Stimulated activated CD4-positive, alpha-beta T cell treated with anti-CD3 and anti-CD28 coated beads, Interleukin-1b, Interleukin-23, amount 100 ng/mL, for 24 hours (primary cell): Measurements from ENCODE around the gene NTF4.
"Not testable (repeated sequence)": the region's sequence is repeated elsewhere in the genome, so short reads cannot be mapped to it uniquely, and the experiment has no call there.

Source experiments
- DNase-seq, 4 experiments: peaks; one replicate each; pipeline ENCODE4 v3.0.0-alpha.2; 2020; ENCODE audit warnings: low read depth in 4 of 4, low spot score in 1 of 4

The NTF4 gene

DNA sequence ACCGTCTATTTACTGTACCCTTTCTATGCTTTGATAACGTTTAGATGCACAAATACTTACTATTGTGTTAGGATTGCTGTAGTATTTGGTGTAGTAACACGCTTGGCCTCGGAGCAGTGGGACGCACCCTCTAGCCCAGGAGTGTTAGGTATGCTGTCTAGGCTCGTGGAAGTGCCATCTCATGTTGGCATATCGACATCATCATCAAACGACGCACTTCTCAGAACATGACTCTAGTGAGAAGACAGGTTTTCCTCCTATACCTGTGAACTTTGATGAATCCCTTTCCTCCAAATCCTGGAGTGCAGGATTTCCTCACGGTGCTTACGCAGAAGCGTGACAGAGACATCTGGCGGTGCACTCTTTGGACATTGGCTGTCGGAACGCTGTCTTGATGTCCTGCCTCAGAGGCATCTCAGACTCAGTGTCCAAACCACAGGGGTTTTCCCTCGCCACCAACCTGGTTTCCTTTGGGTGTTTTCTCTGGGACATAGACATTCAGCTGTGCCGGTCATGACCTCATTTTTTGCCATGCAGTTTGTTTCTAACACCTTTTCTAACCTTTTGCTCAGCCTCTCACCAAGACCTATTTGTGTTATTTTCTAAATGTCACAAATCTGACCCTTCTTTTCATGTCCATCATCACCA is 26.9 kb upstream of the NTF4 start:
- no peak for DNase-seq

DNA sequence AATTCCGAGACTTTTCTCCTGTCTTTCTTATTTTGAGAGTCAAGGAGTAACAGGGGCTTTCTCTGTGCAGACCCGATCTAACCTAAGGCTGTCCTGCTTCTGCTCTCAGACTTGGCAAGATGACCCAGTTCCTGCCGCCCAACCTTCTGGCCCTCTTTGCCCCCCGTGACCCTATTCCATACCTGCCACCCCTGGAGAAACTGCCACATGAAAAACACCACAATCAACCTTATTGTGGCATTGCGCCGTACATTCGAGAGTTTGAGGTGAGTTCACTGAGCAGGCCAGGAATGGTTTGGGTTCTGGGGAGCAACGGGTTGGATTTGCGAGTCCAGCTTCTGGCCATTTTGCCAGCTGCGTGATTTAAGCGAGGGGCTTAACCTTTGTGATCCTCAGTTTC is 21.7 kb upstream of the NTF4 start:
- DNase-seq: no peak

DNA sequence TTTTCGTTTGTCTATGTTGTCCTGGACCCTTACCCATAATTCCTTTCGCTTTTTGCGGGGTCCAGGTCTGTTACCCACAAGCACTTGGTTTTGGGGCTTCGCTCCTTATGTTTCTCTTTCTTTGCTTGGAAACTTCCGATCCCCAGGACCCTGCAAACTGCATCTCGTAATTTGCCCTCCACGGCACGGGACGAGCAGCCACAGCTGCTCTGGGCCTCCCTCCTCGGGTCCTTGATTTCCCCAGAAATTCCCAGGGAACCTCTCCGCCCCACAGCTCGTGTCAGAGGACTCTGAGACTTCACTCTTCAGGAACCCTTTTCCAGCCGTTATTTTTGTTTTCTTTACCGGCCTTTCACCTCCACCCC is 21.2 kb upstream of the NTF4 start:
- no peak for DNase-seq

DNA sequence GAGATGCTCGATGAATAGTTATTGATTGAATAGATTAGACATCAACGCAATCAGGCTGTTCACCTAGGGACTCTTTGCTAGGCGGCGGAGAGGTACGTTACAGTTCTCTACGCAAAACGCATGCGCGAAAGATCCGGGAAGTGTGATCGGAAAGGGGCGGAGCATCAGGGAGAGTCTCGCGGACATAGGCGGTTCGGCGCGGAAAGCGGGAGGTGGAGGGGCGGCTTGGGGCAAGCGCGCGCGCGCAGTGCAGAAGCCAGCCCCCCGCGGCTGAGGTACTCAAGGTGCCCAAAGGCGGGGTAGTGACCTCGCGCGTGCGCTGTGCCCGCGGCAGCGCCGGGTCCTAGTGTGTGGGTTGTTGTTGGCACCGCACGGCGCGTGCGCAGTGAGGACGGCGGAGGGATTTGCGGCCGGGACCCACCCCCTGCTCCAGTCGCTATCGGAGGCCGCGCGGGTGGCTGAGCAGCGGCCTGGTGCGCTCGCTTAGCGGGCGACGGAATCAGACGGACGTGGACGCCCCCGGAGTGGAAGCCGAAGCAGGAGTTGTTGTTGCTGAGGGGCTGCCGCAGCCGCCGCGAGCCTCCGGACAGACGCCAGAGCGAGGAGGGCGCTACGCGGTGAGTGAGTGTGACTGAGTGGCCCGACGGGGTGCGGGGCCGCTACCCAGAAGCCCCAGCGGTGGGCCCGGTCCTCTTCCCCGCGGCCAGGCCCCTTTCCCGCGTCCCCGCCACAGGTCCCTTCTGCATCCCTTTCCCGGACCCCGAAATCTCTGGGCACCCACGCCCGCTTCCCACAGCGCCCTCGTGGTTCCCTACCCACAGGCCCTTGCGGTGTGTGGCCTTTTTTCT is 20.6 kb upstream of the NTF4 start, which contains the start of gene SNRNP70:
Gene SNRNP70 (plus strand): TSS at position 432 of the 848 bp plus-strand sequence. CDS start 964 bp downstream, outside the sequence.
- DNase-seq: peak; percentile 96 to 98 (median 97)

DNA sequence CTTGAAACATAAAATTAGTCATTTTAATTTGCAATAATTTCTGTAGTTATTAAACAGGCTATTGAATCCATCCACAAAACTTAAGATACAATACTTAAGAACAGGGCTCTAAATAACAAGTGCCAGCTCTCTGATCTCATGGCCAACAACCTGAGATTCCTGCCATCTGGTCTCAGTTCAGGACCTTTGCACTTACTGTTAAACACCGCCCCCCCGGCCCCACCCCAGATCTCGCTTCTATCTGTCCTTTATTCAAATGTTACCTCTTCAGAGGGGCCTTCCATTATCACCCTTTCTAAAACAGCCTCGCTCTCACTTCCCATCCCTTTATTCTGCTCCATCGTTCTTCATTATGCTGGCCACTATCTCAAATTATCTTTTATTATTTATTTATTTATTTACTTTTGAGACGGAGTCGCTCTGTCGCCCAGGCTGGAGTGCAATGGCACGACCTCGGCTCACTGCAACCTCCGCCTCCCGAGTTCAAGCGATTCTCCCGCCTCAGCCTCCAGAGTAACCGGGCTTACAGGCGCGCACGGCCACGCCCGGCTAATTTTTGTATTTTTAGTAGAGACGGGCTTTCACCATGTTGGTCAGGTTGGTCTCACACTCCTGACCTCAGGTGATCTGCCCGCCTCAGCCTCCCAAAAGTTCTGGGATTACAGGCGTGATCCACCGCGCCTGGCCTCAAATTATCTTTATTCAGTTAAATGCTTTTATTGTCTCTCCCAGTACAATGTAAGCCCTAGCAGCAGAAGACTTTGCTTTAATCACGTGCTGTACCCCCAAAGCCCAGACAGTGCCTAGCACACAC is 19.8 kb upstream of the NTF4 start:
- no peak for DNase-seq

DNA sequence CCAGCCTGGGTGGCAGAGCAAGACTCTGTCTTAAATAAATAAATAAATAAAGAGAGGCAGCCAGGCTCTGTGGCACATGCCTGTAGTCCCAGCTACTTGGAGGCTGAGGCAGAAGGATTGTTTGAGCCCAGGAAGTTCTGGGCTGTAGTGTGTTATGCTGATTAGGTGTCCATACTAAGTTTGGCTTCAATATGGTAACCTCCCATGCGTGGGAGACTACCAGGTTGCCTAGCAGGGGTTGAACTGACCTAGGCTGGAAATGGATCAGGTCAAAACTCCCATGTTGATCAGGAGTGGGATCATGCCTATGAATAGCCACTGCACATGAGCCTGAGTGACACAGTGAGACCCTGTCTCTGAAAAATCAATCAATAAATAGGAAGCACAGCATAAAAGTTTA is 16.7 kb upstream of the NTF4 start:
- DNase-seq: no peak

DNA sequence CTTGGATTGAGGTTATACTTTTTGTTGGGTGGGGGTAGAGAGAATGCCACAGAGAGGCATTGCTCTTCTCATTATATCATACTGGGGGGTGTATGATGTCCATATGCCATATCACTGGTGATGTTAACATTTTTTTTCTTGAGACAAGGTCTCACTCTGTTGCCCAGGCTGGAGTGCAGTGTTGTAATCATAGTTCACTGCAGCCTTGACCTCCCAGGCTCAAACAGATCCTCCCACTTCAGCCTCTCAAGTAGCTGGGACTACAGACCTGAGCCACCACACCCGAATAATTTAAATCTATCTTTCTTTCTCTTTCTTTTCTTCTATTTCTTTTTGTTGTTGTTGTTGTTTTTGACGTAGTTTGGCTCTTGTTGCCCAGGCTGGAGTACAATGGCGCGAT is 15.8 kb upstream of the NTF4 start:
- no peak for DNase-seq

DNA sequence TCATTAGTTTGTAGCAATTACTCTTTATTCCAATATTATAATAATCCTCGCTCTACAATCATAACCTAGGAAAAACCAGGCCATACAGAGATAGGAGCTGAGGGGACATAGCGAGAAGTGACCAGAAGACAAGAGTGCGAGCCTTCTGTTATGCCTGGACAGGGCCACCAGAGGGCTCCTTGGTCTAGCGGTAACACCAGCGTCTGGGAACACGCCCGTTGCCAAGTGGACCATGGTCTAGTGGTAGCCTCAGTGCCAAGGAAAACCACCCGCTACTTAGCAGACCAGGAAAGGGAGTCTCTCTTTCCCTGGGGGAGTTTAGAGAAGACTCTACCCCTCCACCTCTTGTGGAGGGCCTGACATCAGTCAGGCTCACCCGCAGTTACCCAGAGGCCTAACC is 10.3 kb upstream of the NTF4 start:
- not testable (repeated sequence) for DNase-seq

DNA sequence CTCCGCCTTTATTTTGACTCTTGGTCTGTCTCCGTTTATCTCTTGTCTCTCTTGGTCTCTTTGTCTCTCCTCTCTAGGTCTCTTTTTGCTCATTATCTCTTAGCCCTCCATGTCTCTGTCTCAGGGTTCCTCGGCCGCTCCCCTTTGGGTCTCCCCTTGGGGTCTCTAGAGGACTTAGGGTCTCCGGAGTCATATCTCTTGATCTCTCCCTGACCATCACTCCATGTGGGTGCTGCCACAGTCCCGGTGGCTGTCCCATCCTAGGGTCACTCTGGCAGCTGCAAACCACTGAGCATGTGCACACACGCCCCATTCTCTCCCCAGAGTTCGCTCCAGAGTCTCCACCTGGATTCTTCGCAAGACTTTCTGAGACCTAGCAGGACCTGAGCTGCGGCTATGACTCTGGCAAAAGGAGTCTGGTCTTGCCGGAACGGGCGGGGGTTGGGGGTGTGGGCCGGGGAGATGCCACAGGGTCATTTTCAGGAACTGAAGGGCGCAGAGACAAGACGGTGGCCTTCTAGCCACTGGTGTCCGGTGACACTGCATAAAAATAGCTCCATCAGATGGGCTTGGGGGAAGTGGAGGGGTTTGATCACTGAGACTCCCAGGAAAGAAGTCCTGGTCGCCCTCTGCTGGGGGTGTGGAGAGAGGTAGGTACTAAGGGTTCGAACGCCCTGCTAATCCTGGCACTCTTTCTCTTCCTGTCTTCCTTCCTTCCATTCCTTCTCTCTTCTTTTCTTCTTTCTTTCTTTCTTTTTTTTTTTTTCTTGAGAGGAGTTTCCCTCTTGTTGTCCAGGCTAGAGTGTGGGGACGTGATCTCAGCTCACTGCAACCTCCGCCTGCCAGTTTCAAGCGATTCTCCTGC is 9.1 kb upstream of the NTF4 start:
- DNase-seq: no peak

DNA sequence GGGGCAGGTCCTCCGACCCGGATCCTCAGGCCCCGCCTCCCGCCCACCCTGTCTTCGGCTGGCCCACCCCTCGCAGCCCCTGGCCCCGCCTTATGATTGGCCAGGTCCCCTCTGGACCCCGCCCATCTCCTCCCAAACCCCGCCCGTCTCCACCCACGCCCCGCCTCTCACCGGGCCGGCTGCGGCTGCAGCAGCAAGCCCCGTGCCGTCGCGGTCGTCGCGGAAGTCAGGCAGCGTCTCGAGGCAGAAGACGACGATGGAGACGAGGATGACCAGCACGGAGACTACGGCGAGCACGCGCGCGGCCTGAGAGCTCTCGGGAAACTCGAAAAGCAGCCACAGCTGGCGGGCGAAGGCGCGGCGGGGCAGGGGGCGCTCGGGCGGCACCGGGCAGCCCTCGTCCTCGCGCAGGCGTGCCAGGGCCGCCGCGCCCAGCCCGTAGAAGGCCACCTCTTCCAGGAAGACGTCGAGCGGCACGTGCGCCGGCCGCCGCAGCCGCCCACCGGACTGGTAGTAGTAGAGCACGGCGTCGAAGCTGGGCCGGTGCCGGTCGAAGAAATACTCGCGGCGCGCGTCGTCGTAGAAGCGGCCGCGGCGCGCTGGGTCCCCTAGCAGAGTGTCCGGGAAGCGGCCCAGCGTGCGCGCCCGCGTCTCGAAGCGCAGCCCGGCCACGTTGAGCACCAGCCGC is 7.4 kb upstream of the NTF4 start:
- DNase-seq: peak in 1 of 4 experiments; percentile 19

DNA sequence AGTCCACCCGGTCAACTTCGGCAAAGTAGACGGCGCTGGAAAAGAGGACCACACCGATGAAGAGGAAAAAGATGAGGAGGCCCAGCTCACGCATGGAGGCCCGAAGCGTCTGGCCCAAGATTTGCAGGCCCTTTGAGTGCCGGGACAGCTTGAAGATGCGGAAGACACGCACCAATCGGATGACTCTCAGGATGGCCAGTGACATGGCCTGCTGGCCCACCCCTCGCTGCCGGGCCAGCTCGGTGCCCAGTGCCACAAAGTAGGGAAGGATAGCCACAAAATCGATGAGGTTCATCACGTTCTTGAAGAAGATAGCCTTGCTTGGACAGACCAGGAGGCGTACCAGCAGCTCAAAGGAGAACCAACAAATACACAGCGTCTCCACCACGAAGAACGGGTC is 5.8 kb upstream of the NTF4 start:
- DNase-seq: no peak

DNA sequence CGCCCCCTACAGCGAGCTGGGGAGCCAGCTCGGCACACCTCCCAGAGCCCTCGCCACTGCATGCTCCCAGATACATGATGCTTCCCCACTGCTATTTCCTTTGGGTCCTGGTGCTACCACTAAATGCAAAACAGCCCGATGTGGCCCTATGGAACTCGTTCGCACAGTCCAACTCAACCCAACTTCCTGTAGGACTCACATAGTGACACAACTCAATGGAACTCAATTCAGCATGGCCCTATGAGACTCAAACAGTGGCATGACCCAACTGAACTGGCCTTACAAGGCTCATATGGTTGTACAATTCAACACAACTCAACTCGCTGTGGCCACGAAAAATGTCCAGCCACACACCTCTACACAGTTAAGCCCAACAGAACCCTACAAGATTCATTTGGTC is 4.4 kb upstream of the NTF4 start:
- DNase-seq: no peak

DNA sequence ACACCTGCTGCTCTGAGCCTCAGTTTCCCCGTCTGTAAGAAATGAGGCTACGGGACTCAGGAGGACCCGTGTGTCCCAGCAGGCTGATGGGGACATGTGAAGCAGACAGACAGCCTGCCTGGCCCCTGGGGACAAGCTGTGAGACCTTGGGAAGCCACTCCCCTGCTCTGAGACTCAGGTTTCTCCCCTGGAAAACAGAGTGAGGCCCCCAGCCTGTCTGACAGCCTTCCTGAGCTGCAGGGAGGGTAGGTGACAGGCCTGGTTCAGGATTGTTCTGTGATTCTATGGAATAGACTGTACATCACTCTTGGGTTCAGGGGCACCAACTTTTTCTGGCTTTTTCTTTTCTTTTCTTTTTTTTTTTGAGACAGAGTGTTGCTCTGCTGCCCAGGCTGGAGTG is 2.9 kb upstream of the NTF4 start:
- no peak for DNase-seq

DNA sequence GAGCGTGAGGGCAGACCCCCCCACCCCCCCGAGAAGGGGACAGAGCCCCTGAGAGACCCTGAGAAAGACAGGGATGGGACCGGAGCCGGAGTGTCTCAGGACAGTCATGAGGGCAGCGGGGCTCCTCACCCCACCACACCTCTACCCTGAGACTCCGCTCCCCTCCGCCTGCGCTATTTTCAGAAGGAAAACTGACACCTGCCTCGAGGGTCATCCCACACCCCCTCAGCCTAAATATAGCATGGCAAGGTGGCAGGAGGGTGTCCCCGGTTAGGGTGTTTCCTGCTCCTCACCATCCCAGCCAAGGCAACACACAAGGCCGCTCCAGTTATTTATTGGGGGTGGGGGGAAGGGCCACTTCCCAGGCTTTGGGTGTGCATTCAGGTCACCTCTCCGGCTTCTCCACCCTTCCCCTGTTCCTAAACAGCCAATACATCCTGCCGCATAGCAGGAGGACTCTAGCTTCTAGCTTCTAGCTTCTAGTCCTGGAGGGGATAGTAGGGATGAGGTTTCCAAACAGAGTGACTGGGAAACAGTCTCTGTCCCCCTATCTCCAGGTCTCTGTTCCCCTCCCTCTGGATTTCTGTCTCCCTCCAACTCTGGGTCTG is 1.4 kb upstream of the NTF4 start:
- no peak for DNase-seq

DNA sequence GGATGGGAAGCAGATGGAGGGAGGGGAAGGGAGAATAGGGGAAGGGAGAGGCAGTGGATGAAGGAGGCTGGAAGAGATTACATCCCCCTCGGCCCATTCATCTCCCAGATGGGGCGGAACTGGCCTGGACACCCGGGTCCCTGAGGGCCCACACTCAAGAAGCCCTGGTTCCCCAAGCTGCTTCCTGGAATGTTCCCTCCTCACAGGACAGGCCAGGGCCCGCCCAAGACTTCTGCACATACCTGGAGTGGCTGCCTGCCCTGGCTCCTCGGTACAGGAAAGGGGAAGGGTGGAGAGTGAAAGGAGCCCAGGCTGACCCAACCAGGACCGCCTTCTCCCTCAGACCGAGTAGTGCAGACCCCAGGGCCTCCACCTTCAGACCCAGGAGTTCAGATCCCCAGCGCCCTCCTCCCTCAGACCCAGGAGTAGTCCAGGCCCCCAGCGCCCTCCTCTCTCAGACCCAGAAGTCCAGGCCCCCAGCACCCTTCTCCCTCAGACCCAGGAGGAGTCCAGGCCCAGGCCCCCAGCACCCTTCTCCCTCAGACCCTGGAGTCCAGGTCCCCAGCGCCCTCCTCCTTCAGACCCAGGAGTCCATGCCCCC is 489 bp downstream of the NTF4 start:
- DNase-seq: no peak

DNA sequence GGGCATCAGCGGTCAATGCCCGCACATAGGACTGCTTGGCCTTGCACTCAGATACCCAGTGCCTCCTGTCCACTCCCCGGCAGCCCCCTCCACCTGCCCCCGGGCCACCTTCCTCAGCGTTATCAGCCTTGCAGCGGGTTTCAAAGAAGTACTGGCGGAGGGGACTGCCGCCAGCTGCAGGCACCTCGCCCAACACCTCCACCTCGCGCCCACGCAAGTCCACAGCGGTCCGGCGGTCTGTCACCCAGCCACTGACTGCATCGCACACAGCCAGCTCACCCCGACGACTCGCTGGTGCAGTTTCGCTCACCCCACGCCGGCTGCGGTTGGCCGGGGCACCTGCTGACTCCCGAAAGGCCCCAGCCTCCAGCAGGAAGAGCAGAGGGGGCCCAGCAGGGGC is 3.2 kb downstream of the NTF4 start:
- DNase-seq: no peak

DNA sequence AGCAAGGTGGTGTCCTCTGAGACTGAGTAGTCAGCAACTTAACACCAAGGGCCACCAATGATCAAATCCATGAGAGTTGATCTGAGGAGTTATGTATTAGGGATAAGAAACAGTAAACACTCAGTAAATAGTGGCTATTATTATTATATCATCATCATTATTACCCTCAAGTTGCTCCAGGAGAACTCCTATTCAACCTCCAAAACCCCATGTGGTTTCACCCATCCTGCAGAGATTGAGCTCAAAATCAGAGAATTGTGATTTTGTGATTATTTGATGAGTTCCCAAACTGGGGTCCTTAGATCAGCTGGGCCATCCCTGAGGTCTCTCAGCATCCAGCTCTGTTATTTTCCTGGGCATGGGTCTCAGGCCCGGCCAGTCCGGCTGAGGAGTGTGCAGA is 3.6 kb downstream of the NTF4 start:
- no peak for DNase-seq

DNA sequence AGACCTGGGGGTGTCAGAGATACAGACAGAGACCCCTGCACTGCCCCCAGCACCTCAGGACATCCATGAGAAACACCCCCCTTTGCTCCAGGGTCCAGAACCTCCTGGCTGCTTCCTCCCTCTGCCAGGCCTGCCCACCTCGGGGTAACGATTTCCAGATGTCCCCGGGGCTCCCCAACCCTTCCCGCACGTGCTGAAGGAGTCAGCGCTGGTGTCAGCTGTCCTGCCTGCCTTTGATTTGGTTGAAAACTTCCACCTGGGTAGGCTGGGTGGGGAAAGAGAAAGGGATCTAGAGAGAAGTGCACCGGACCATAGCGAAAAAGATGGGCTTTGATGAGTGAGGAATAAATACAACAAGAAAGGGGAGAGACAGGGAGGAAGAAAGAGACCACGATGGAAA is 5.6 kb downstream of the NTF4 start:
- no peak for DNase-seq

DNA sequence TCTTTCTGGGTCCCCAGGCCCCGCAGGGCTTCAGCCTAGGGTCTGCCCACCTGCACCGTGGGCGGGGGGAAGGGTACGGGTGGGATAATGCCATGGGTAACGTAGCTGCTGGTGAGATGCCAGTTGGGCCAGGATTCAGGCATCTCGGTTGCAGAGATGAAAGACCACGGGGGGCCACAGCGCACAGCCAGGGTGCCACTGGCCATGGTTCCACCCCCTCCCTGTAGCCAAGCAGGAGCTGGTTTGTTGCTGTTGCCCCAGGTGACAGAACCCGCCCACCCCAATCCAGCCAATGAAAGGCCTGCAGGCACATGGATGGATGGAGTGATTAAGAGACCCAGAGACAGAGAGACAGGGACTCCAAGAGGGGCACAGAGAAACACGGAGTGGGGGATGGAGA is 6.1 kb downstream of the NTF4 start:
- DNase-seq: peak in 1 of 4 experiments; percentile 25
